ENCODE measurements around the gene SRF.

DNA sequence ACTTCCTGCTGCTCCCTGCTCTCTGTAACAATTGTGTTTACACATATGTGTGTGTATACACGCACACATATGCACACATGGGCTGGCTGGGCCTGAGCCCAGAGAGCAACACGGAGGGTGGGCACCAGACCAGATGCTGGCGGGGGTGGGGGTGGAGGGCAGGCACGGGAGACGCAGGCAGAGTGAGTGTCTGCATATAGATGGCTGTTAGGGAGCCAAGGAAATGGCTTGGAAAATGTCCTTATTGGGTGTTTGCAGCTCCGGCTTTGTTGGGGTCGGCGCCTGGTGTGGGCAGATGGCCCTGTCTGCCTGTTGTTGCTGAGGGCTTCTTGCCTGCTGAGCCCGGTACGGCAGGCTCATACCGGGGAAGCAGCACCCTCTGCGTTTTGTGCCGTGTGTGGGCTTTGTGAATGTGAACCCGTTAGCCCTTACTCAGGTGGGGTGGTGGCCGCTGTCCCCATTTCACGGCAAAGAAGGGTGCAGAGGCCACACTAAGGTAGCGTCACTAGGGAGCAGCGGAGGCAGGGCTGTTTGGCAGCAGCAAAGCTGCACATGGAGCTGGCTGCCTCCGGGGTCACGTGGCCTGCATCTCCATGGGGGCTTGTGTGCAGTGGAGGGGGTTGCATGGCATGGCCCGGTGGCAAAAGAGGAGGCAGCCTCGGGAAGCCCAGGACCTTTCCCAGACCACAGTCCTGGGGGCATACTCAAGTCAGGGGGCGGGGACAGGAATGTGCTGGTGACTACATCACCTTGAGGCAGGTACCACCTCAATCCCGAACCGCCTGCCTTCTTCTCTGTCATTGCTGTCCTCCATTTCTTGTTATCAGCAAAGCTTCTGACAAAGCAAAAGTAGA is 47.4 kb upstream of the SRF start:
- no peak for TF ChIP-seq POLR2A (IDR thresholded peaks at IDR 0.05)
- no peak for TF ChIP-seq CTCF (IDR thresholded peaks at IDR 0.05)

Measured in uterus (tissue), 2 donors.